Coronary artery (tissue), 2 donors: ENCODE results near the gene AMBN.
"Not testable (repeated sequence)": the region's sequence is repeated elsewhere in the genome, so short reads cannot be mapped to it uniquely, and the experiment has no call there.

ENCODE experiments used
- DNase-seq: peaks from one replicate; pipeline ENCODE4 v3.0.0-alpha.2; 2017; ENCODE audit warnings: low spot score
- H3K27ac ChIP-seq, 2 donors: fragments of 200-600 bp; sonication (generic); one replicate each; pipeline ENCODE4 v1.5.1; 2016 to 2019
- H3K4me3 ChIP-seq: fragments of 200-600 bp; sonication (generic); 2 replicates; pipeline ENCODE4 v1.5.1; 2016; ENCODE audit warnings: mild to moderate bottlenecking, moderate library complexity
- CTCF ChIP-seq: fragments of 200-600 bp; sonication (generic); IDR thresholded peaks from one replicate; pipeline ENCODE4 v1.5.1; 2019; ENCODE audit warnings: antibody characterized with exemption

Gene AMBN

DNA sequence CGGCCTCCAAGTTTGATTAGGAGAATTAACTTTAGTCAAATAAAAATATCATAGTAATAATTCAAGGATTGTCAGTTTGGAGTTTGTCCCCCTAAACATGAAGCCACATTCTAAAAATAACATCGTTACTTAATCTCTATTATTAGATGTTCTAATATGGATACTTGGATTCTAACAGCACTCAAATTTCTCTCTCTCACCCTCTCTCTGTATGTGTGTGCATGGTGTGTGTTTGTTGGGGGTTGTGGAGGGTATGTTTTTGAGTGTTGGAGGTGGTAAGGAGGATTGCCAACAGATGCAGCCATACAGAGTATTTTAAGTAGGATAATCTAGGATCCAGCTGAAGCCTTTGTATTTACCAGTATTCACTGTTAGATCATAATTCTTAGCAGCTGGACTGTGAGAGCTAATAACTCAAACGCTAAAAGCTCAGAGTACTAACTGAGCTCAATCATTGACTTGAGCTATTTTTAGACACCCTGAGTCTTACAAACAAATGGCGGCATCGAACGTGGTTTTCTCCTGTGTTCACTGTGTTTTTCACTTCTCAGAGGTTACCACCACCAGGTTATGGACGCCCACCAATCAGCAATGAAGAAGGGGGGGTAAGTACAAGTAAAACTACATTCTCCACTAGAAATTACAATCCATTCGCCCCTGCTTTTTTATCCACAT, 45.3 kb downstream of the AMBN start:
- no peak overlapping the region for H3K27ac ChIP-seq
- TF ChIP-seq CTCF: no peak
- no peak for DNase-seq
- H3K4me3 ChIP-seq: peak overlapping the region; percentile 1

- DNase-seq: no peak
- no peak overlapping the region for H3K4me3 ChIP-seq
- no peak for TF ChIP-seq CTCF
- no peak overlapping the region for H3K27ac ChIP-seq
These were observed 48.1 kb downstream of the AMBN start for GRCh38 chr4:70640192-70640591.

GRCh38 chr4:70650741-70651140, 58.7 kb downstream of the AMBN start:
- DNase-seq, H3K27ac ChIP-seq, H3K4me3 ChIP-seq: not testable (repeated sequence)

DNA sequence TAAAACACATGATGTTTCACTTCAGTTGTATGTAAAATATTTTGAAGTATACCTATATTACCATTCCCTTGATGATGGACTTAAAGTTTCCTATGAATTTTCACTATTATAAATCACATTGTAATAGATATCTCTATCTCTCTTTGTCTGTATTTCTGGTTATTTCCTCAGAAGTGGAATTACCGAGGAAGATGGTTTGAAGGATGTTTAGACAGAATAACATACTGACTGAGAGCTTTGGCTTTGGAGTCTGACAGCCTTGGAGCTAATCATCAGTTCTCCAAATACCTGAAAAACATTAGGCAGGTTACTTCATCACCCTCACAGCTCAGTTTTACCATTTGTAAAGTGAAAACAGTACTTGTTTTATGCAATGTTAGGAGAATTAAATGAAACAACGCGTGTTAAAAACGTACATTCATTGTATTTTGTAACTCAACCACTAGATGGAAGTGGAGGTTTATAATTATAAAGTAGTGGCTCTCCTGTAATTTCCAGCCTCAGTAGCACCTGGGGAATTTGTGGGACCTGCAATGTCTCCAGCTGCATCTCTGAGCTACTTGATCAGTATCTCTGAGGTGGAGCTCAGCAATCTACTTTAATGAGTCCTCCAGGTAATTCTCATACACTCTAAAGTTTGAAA, 59.9 kb downstream of the AMBN start:
- Histone ChIP-seq H3K27ac (no peak overlapping the region), H3K4me3 (no peak overlapping the region)
- no peak for TF ChIP-seq CTCF
- no peak for DNase-seq

- TF ChIP-seq CTCF: no peak
- H3K27ac ChIP-seq: no peak overlapping the region
- no peak overlapping the region for H3K4me3 ChIP-seq
- no peak for DNase-seq
These were observed 62.6 kb downstream of the AMBN start for GRCh38 chr4:70654605-70655011.
